Kidney epithelial cell (primary cell): ENCODE measurements around the gene ZBP1. TPM values are rescaled to one million over a fixed set of nuclear protein-coding genes. Genes with fewer than 3 reads are reported as not detected.

ENCODE experiments used
- DNase-seq: peaks from one replicate; pipeline ENCODE4 v3.0.0-alpha.2; 2010; ENCODE audit warnings: low read depth
- H3K27me3 ChIP-seq: 2 replicates; pipeline ENCODE4 v1.6.0; 2011; ENCODE audit warnings: low read length; ENCODE audit not compliant: control insufficient read depth, insufficient read depth
- H3K36me3 ChIP-seq: 2 replicates; pipeline ENCODE4 v1.5.1; 2011; ENCODE audit warnings: low read length; ENCODE audit not compliant: control insufficient read depth, insufficient read depth
- H3K4me3 ChIP-seq: 2 replicates; pipeline ENCODE4 v1.5.1; 2011; ENCODE audit warnings: low read depth, mild to moderate bottlenecking, control low read depth, low read length
- CTCF ChIP-seq: IDR thresholded peaks from 2 replicates; pipeline ENCODE4 v1.5.1; 2011; ENCODE audit warnings: mild to moderate bottlenecking, moderate library complexity, low read length, control low read depth, inconsistent platforms; ENCODE audit not compliant: insufficient read depth, poor library complexity, severe bottlenecking
- total RNA-seq: library from RNA; depleted of rRNA; stranded (reverse); fragments of >200 nt; gene quantifications from 2 replicates; pipeline ENCODE4 v1.2.3, GENCODE V29; 2015

Gene ZBP1
- total RNA-seq, 1 donor from 2014 or later, result not detected

- TF ChIP-seq CTCF, result no peak
These were observed 46.0 kb upstream of the ZBP1 start for GRCh38 chr20:57666106-57666833.

GRCh38 chr20:57665589-57665971 is 45.4 kb upstream of the ZBP1 start:
- no peaks in the 10 kb centered on the region for H3K27me3 ChIP-seq
- TF ChIP-seq CTCF, result no peak
- DNase-seq, result no peak
- H3K4me3 ChIP-seq, result no peak overlapping the region
- no peaks in the 10 kb centered on the region for H3K36me3 ChIP-seq

More at GRCh38 chr20:57666106-57666833, 46.0 kb upstream of the ZBP1 start:
- Histone ChIP-seq H3K4me3 (no peak overlapping the region), H3K36me3 (no peaks in the 10 kb centered on the region), H3K27me3 (no peaks in the 10 kb centered on the region)
- DNase-seq, result no peak

- DNase-seq, result no peak
- H3K36me3 ChIP-seq, result no peaks in the 10 kb centered on the region
- H3K27me3 ChIP-seq, result no peaks in the 10 kb centered on the region
- no peak for TF ChIP-seq CTCF
- no peak overlapping the region for H3K4me3 ChIP-seq
These were observed 44.8 kb upstream of the ZBP1 start for GRCh38 chr20:57664924-57665588.

- Histone ChIP-seq H3K4me3 (no peak overlapping the region), H3K27me3 (no peaks in the 10 kb centered on the region), H3K36me3 (no peaks in the 10 kb centered on the region)
- no peak for DNase-seq
- TF ChIP-seq CTCF, result no peak
These were observed 44.2 kb upstream of the ZBP1 start for GRCh38 chr20:57664476-57664875.

GRCh38 chr20:57663681-57664451 is 43.6 kb upstream of the ZBP1 start:
- no peak for DNase-seq
- H3K27me3 ChIP-seq, result no peaks in the 10 kb centered on the region
- no peaks in the 10 kb centered on the region for H3K36me3 ChIP-seq
- no peak for TF ChIP-seq CTCF
- no peak overlapping the region for H3K4me3 ChIP-seq
